Right lung (tissue), 5 donors: ENCODE data around the gene CFAP20DC. TPM values are rescaled to one million over a fixed set of nuclear protein-coding genes. Genes with fewer than 3 reads are reported as not detected.
"Not testable (repeated sequence)": the region's sequence is repeated elsewhere in the genome, so short reads cannot be mapped to it uniquely, and the experiment has no call there.

Experiments used
- DNase-seq, 2 donors: peaks; one replicate each; pipeline ENCODE4 v3.0.0-alpha.2; 2013
- polyA plus RNA-seq, 5 donors: library from polyadenylated mRNA; unstranded; fragments of 120-200 nt; gene quantifications; one replicate each; pipeline versions ENCODE4 v1.2.1 to v1.2.3, GENCODE V29; 2013; ENCODE audit warnings: inconsistent platforms in 1 of 5, low replicate concordance in 1 of 5; ENCODE audit not compliant: insufficient read length in 5 of 5, insufficient read depth in 1 of 5

CFAP20DC gene
- polyA plus RNA-seq, 5 donors: 4.0 to 7.0 (median 6.2) TPM

GRCh38 chr3:58696813-58697212 lies 353.0 kb downstream of the CFAP20DC start:
- DNase-seq: not testable (repeated sequence)

DNA sequence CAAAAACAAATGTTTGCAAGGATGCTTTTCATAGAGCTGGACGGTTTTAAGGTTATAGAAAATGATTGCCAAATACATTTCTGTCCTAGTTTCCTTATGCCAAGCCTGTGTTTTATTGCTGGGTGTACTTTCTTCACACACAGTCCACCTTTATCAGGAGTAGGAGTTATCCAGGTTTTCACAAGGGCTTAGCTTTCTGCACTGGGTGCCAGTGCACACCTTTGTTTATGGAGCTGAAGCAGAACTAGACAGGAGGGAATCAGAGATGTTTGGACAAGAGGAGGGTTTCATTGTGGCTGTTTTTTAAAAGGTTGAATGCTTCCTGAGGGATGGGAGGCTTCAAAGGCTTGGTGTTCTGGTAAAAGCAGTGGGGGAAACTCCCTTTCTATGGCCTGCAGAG lies 353.7 kb downstream of the CFAP20DC start:
- no peak for DNase-seq

- not testable (repeated sequence) for DNase-seq
Measured at GRCh38 chr3:58695284-58695683, 354.5 kb downstream of the CFAP20DC start.

GRCh38 chr3:58693940-58694850 lies 355.6 kb downstream of the CFAP20DC start:
- DNase-seq: no peak

DNA sequence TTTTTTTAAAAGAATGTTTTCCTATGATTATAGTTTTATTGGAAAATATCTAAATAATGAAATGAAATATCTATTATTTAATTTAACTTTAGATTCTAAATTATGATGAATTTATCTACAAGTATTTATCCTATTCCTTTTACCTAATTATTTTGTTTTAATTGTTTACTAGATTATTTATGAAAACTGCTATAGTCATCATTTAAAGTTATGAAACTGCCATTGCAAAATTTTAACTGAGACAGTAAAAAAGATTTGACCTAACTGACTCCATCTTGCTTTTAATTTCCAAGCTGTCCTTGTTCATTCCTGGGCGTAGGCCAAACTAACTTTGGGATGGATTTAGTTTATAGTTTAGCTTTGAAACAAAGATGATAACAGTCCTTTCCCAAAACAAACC lies 357.3 kb downstream of the CFAP20DC start:
- DNase-seq: no peak
